H1 (cell line): ENCODE data around the gene TGFB1I1. TPM values are rescaled to one million over a fixed set of nuclear protein-coding genes. Genes with fewer than 3 reads are reported as not detected.

Experiments
- CHD1 ChIP-seq: IDR thresholded peaks from 2 replicates; pipeline ENCODE4 v1.6.1; 2012; ENCODE audit warnings: low read depth, low read length, improper control_type of control experiment
- CHD7 ChIP-seq: fragments of 300-600 bp; sonication (generic); IDR thresholded peaks from 2 replicates; pipeline ENCODE4 v1.7.1; 2012; ENCODE audit warnings: low read length, moderate library complexity, mild to moderate bottlenecking, inconsistent platforms; ENCODE audit not compliant: insufficient replicate concordance
- CTBP2 ChIP-seq: IDR thresholded peaks from 2 replicates; pipeline ENCODE4 v1.7.0; 2011; ENCODE audit warnings: borderline replicate concordance, mild to moderate bottlenecking, moderate library complexity, mixed read lengths, low read length; ENCODE audit not compliant: insufficient read depth, insufficient read length
- GABPA ChIP-seq: IDR thresholded peaks from 2 replicates; pipeline ENCODE4 v1.6.1; 2011; ENCODE audit warnings: mild to moderate bottlenecking, low read length, moderate library complexity, borderline replicate concordance; ENCODE audit not compliant: insufficient read depth
- PHF8 ChIP-seq: fragments of 200-600 bp; sonication (generic); conservative IDR thresholded peaks from 2 replicates; pipeline ENCODE4 v1.7.1; 2012; ENCODE audit warnings: low read depth, mild to moderate bottlenecking, inconsistent platforms, low read length, moderate library complexity
- SIRT6 ChIP-seq: IDR thresholded peaks from one replicate; pipeline ENCODE4 v1.7.1; 2012; ENCODE audit warnings: low read length, inconsistent platforms
- polyA plus RNA-seq, 7 experiments: library from polyadenylated mRNA; depleted of rRNA in 3 of 7; stranded (reverse) in 5 of 7; unstranded in 2 of 7; fragments of >200 nt in 5 of 7; fragments of 200-250 nt in 2 of 7; gene quantifications; 1 replicate in 5 of 7; 2 replicates in 1 of 7; 4 replicates in 1 of 7; pipeline versions ENCODE4 v1.2.1 to v1.2.3, GENCODE V29; 2011 to 2013; ENCODE audit warnings: missing spikeins in 2 of 7, mixed read lengths in 2 of 7
- total RNA-seq: library from RNA; stranded (reverse); fragmentation: NEBNext Ultra II Directional; extraction: Animal tissue kit (Norgen Biotek cat#: 25700); gene quantifications from 2 replicates; pipeline ENCODE4 v1.2.1, GENCODE V29; 2021

The TGFB1I1 gene
- total and polyA plus RNA-seq, 2 of the 8 experiments (the other 6 are each of a cell fraction or from before 2014, with no cell fraction given) = 5.6 to 5.8 TPM

DNA sequence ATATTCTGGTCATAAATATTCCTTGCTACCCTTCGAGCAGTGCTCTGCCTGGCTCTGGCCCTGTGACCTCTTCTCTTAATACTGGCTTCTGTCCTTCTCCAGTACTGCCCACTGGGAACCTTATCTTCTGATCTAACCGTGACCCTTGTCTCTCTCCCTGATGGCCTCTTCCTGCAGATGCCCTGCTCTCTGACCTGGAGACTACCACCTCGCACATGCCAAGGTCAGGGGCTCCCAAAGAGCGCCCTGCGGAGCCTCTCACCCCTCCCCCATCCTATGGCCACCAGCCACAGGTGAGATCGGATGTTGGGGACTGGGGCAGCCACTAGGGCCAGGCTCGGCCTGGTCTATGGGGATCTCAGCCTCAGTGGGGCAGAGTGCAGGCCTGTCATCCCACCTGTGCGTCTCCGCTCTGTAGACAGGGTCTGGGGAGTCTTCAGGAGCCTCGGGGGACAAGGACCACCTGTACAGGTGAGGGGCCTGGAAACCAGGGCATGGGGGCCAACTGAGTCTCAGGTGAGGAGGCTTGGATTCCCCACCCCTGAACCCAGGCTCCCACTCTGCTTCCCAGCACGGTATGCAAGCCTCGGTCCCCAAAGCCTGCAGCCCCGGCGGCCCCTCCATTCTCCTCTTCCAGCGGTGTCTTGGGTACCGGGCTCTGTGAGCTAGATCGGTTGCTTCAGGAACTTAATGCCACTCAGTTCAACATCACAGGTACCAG, 1.5 kb downstream of the TGFB1I1 start (continued):
- TF ChIP-seq SIRT6 (no peak), CHD1 (no peak), PHF8 (no peak), GABPA (no peak), CHD7 (no peak), CTBP2 (no peak)
